GM23338 (cell line): Measurements from ENCODE around the gene USP3. TPM values are rescaled to one million over a fixed set of nuclear protein-coding genes. Genes with fewer than 3 reads are reported as not detected.

ENCODE experiments used
- ATAC-seq: fragments of 200-7000 bp; cut with Tn5 transposase; 3 replicates; pipeline ENCODE4 v1.9.1; 2020
- DNase-seq: peaks from one replicate; pipeline ENCODE4 v3.0.0-alpha.2; 2015; ENCODE audit warnings: low spot score
- H2AFZ ChIP-seq: fragments of 200-600 bp; sonication (generic); 2 replicates; pipeline ENCODE4 v1.8.0; 2016; ENCODE audit warnings: antibody characterized with exemption, mild to moderate bottlenecking, moderate library complexity
- H3F3A ChIP-seq: fragments of 200-600 bp; sonication (generic); replicated peaks from 2 replicates; pipeline ENCODE4 v1.8.0; 2017; ENCODE audit warnings: antibody characterized with exemption, mixed run types, low read depth
- H3K27ac ChIP-seq: fragments of 200-600 bp; sonication (generic); 2 replicates; pipeline ENCODE4 v1.6.1; 2016; ENCODE audit warnings: low read depth
- H3K27me3 ChIP-seq: fragments of 200-600 bp; sonication (generic); 2 replicates; pipeline ENCODE4 v1.8.0; 2016; ENCODE audit warnings: mild to moderate bottlenecking, mixed run types, moderate library complexity; ENCODE audit not compliant: insufficient read depth
- H3K36me3 ChIP-seq: fragments of 200-600 bp; sonication (generic); 2 replicates; pipeline ENCODE4 v1.8.0; 2016; ENCODE audit warnings: mild to moderate bottlenecking; ENCODE audit not compliant: insufficient read depth
- H3K4me1 ChIP-seq: fragments of 200-600 bp; sonication (generic); 2 replicates; pipeline ENCODE4 v1.8.0; 2016; ENCODE audit warnings: mild to moderate bottlenecking, moderate library complexity; ENCODE audit not compliant: insufficient read depth
- H3K4me2 ChIP-seq: fragments of 200-600 bp; sonication (generic); 2 replicates; pipeline ENCODE4 v1.7.1; 2017; ENCODE audit warnings: mixed run types
- H3K4me3 ChIP-seq: fragments of 200-600 bp; sonication (generic); 2 replicates; pipeline ENCODE4 v1.6.1; 2016; ENCODE audit warnings: mixed run types
- H3K79me2 ChIP-seq: fragments of 200-600 bp; sonication (generic); replicated peaks from 2 replicates; pipeline ENCODE4 v1.8.0; 2017; ENCODE audit warnings: mild to moderate bottlenecking; ENCODE audit not compliant: insufficient read depth
- H3K9me2 ChIP-seq: fragments of 200-600 bp; sonication (generic); 2 replicates; pipeline ENCODE4 v1.8.0; 2017; ENCODE audit not compliant: insufficient read depth
- H4K20me1 ChIP-seq: fragments of 200-600 bp; sonication (generic); replicated peaks from 2 replicates; pipeline ENCODE4 v1.8.0; 2017; ENCODE audit warnings: mild to moderate bottlenecking; ENCODE audit not compliant: insufficient read depth
- H3K27ac Mint-ChIP-seq: 2 replicates; pipeline ENCODE4 v1.8.0; 2020; ENCODE audit warnings: inconsistent platforms, mild to moderate bottlenecking, moderate library complexity, mixed read lengths
- H3K27me3 Mint-ChIP-seq: 3 replicates; pipeline ENCODE4 v1.8.0; 2022; ENCODE audit warnings: low read depth, mild to moderate bottlenecking, moderate library complexity, mixed read lengths, inconsistent platforms; ENCODE audit not compliant: insufficient read depth, poor library complexity
- H3K36me3 Mint-ChIP-seq: 3 replicates; pipeline ENCODE4 v1.8.0; 2021; ENCODE audit warnings: low read depth, mild to moderate bottlenecking, inconsistent platforms, moderate library complexity, mixed read lengths
- H3K4me1 Mint-ChIP-seq: 3 replicates; pipeline ENCODE4 v1.8.0; 2020; ENCODE audit warnings: mild to moderate bottlenecking, inconsistent platforms, mixed read lengths
- H3K4me3 Mint-ChIP-seq: 3 replicates; pipeline ENCODE4 v1.8.0; 2021; ENCODE audit warnings: moderate library complexity, mild to moderate bottlenecking, inconsistent platforms, mixed read lengths
- H3K9me3 Mint-ChIP-seq: 3 replicates; pipeline ENCODE4 v1.8.0; 2020; ENCODE audit warnings: moderate library complexity, mild to moderate bottlenecking, inconsistent platforms, mixed read lengths
- CREB1 ChIP-seq: fragments of 250-450 bp; sonication (Bioruptor Pico); IDR thresholded peaks from 2 replicates; pipeline ENCODE4 v1.5.0; 2020; ENCODE audit warnings: low read depth, mild to moderate bottlenecking, moderate library complexity
- EZH2 ChIP-seq: fragments of 200-600 bp; sonication (generic); IDR thresholded peaks from one replicate; pipeline ENCODE4 v1.8.0; 2017; ENCODE audit warnings: antibody characterized with exemption, mild to moderate bottlenecking, low read depth; ENCODE audit not compliant: unreplicated experiment
- EZH2phosphoT487 ChIP-seq: fragments of 200-600 bp; sonication (generic); IDR thresholded peaks from one replicate; pipeline ENCODE4 v1.8.1; 2018; ENCODE audit warnings: antibody characterized with exemption; ENCODE audit not compliant: unreplicated experiment
- JUNB ChIP-seq: IDR thresholded peaks from one replicate; pipeline ENCODE4 v1.6.1; 2016; ENCODE audit warnings: antibody characterized with exemption; ENCODE audit not compliant: unreplicated experiment
- NANOG ChIP-seq: IDR thresholded peaks from 2 replicates; pipeline ENCODE4 v1.6.1; 2016; ENCODE audit warnings: antibody characterized with exemption, borderline replicate concordance
- POLR2AphosphoS5 ChIP-seq: IDR thresholded peaks from 2 replicates; pipeline ENCODE4 v1.6.1; 2016; ENCODE audit warnings: antibody characterized with exemption, low read depth
- REST ChIP-seq: IDR thresholded peaks from one replicate; pipeline ENCODE4 v1.6.1; 2018; ENCODE audit warnings: antibody characterized with exemption; ENCODE audit not compliant: unreplicated experiment
- STAT1 ChIP-seq: IDR thresholded peaks from one replicate; pipeline ENCODE4 v1.6.1; 2016; ENCODE audit warnings: antibody characterized with exemption; ENCODE audit not compliant: unreplicated experiment
- ZNF331 ChIP-seq: fragments of 250-450 bp; sonication (Bioruptor Pico); IDR thresholded peaks from 2 replicates; pipeline ENCODE4 v1.5.0; 2020; ENCODE audit warnings: low read depth, mild to moderate bottlenecking, moderate library complexity
- polyA plus RNA-seq: library from polyadenylated mRNA; unstranded; fragments of >200 nt; fragmentation: Nextera tagmentation; extraction: Ambion mirVana; gene quantifications from 2 replicates; pipeline ENCODE4 v1.2.1, GENCODE V29; 2016
- total RNA-seq: library from RNA; depleted of rRNA; stranded (reverse); fragments of >200 nt; shearing (Covaris generic); gene quantifications from 2 replicates; pipeline ENCODE4 v1.2.3, GENCODE V29; 2014
- TF ChIP-seq, protein P1 (sequence below): fragments of 250-450 bp; sonication (Bioruptor Pico); IDR thresholded peaks from 2 replicates; pipeline ENCODE4 v1.5.0; 2020; ENCODE audit warnings: mild to moderate bottlenecking, moderate library complexity
- TF ChIP-seq, protein P2 (sequence below), 2 experiments: fragments of 200-600 bp in 1 of 2; sonication (generic) in 1 of 2; conservative IDR thresholded peaks; 2 replicates each; pipeline versions ENCODE4 v1.5.1 to v1.6.1; 2016 to 2017; ENCODE audit warnings: antibody characterized with exemption in 2 of 2, low read depth in 2 of 2, mild to moderate bottlenecking in 2 of 2, moderate library complexity in 1 of 2
- TF ChIP-seq, protein P3 (sequence below): IDR thresholded peaks from 2 replicates; pipeline ENCODE4 v1.6.1; 2016; ENCODE audit warnings: antibody characterized with exemption

Gene USP3
- total and polyA plus RNA-seq, 2 experiments from 2014 or later, result 9.7 to 9.9 TPM

GRCh38 chr15:63514531-63514943 is 10.1 kb downstream of the USP3 start:
- Mint-ChIP-seq H3K27me3 (peaks cover 5% of the 10 kb centered on the region), H3K9me3 (no peaks in the 10 kb centered on the region), H3K4me3 (no peak overlapping the region; the same call in 1 of the 3 replicates), H3K27ac (no peak overlapping the region), H3K36me3 (no peaks in the 10 kb centered on the region), H3K4me1 (peaks cover 64% of the 10 kb centered on the region)
- H3K79me2 ChIP-seq, result no peaks in the 10 kb centered on the region
- no peaks in the 10 kb centered on the region for H4K20me1 ChIP-seq
- TF ChIP-seq REST (no peak), EZH2phosphoT487 (no peak), CREB1 (no peak), POLR2AphosphoS5 (no peak), JUNB (no peak), ZNF331 (CRISPR knock-in tag) (no peak), STAT1 (no peak), NANOG (no peak), EZH2 (no peak)
- TF ChIP-seq, protein P1, sequence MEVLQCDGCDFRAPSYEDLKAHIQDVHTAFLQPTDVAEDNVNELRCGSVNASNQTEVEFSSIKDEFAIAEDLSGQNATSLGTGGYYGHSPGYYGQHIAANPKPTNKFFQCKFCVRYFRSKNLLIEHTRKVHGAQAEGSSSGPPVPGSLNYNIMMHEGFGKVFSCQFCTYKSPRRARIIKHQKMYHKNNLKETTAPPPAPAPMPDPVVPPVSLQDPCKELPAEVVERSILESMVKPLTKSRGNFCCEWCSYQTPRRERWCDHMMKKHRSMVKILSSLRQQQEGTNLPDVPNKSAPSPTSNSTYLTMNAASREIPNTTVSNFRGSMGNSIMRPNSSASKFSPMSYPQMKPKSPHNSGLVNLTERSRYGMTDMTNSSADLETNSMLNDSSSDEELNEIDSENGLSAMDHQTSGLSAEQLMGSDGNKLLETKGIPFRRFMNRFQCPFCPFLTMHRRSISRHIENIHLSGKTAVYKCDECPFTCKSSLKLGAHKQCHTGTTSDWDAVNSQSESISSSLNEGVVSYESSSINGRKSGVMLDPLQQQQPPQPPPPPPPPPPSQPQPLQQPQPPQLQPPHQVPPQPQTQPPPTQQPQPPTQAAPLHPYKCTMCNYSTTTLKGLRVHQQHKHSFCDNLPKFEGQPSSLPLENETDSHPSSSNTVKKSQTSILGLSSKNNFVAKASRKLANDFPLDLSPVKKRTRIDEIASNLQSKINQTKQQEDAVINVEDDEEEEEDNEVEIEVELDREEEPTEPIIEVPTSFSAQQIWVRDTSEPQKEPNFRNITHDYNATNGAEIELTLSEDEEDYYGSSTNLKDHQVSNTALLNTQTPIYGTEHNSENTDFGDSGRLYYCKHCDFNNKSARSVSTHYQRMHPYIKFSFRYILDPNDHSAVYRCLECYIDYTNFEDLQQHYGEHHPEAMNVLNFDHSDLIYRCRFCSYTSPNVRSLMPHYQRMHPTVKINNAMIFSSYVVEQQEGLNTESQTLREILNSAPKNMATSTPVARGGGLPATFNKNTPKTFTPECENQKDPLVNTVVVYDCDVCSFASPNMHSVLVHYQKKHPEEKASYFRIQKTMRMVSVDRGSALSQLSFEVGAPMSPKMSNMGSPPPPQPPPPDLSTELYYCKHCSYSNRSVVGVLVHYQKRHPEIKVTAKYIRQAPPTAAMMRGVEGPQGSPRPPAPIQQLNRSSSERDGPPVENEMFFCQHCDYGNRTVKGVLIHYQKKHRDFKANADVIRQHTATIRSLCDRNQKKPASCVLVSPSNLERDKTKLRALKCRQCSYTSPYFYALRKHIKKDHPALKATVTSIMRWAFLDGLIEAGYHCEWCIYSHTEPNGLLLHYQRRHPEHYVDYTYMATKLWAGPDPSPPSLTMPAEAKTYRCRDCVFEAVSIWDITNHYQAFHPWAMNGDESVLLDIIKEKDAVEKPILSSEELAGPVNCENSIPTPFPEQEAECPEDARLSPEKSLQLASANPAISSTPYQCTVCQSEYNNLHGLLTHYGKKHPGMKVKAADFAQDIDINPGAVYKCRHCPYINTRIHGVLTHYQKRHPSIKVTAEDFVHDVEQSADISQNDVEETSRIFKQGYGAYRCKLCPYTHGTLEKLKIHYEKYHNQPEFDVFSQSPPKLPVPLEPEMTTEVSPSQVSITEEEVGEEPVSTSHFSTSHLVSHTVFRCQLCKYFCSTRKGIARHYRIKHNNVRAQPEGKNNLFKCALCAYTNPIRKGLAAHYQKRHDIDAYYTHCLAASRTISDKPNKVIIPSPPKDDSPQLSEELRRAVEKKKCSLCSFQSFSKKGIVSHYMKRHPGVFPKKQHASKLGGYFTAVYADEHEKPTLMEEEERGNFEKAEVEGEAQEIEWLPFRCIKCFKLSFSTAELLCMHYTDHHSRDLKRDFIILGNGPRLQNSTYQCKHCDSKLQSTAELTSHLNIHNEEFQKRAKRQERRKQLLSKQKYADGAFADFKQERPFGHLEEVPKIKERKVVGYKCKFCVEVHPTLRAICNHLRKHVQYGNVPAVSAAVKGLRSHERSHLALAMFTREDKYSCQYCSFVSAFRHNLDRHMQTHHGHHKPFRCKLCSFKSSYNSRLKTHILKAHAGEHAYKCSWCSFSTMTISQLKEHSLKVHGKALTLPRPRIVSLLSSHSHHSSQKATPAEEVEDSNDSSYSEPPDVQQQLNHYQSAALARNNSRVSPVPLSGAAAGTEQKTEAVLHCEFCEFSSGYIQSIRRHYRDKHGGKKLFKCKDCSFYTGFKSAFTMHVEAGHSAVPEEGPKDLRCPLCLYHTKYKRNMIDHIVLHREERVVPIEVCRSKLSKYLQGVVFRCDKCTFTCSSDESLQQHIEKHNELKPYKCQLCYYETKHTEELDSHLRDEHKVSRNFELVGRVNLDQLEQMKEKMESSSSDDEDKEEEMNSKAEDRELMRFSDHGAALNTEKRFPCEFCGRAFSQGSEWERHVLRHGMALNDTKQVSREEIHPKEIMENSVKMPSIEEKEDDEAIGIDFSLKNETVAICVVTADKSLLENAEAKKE, result no peak
- TF ChIP-seq, protein P2, sequence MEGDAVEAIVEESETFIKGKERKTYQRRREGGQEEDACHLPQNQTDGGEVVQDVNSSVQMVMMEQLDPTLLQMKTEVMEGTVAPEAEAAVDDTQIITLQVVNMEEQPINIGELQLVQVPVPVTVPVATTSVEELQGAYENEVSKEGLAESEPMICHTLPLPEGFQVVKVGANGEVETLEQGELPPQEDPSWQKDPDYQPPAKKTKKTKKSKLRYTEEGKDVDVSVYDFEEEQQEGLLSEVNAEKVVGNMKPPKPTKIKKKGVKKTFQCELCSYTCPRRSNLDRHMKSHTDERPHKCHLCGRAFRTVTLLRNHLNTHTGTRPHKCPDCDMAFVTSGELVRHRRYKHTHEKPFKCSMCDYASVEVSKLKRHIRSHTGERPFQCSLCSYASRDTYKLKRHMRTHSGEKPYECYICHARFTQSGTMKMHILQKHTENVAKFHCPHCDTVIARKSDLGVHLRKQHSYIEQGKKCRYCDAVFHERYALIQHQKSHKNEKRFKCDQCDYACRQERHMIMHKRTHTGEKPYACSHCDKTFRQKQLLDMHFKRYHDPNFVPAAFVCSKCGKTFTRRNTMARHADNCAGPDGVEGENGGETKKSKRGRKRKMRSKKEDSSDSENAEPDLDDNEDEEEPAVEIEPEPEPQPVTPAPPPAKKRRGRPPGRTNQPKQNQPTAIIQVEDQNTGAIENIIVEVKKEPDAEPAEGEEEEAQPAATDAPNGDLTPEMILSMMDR (conservative IDR thresholded peaks at IDR 0.05; ENCODE audit: low read depth in 2 of 2), result no peak
- TF ChIP-seq, protein P3, sequence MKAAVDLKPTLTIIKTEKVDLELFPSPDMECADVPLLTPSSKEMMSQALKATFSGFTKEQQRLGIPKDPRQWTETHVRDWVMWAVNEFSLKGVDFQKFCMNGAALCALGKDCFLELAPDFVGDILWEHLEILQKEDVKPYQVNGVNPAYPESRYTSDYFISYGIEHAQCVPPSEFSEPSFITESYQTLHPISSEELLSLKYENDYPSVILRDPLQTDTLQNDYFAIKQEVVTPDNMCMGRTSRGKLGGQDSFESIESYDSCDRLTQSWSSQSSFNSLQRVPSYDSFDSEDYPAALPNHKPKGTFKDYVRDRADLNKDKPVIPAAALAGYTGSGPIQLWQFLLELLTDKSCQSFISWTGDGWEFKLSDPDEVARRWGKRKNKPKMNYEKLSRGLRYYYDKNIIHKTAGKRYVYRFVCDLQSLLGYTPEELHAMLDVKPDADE, result no peak
- no peaks in the 10 kb centered on the region for H3K36me3 ChIP-seq
- no peak overlapping the region for H3K4me2 ChIP-seq
- ATAC-seq (no peak), DNase-seq (no peak)
- H3K4me3 ChIP-seq, result no peak overlapping the region
- peaks cover 14% of the 10 kb centered on the region for H3K27me3 ChIP-seq
- H3F3A ChIP-seq, result no peaks in the 10 kb centered on the region
- H3K27ac ChIP-seq, result no peak overlapping the region
- no peak overlapping the region for H2AFZ ChIP-seq
- H3K4me1 ChIP-seq, result peaks cover 38% of the 10 kb centered on the region
- no peaks in the 10 kb centered on the region for H3K9me2 ChIP-seq
